GM08714 (cell line): ENCODE data around the gene PRM1.

Experiments
- H3K4me3 ChIP-seq: fragments of 200-500 bp; sonication (Bioruptor generic); 2 replicates; pipeline ENCODE4 v1.5.1; 2014; ENCODE audit warnings: mild to moderate bottlenecking, low read length, inconsistent platforms
- ZNF274 ChIP-seq: IDR thresholded peaks from 2 replicates; pipeline ENCODE4 v1.6.1; 2012; ENCODE audit warnings: mild to moderate bottlenecking, low read depth, low read length

PRM1 gene

GRCh38 chr16:11280616-11281522, at the start of gene PRM1:
TSS of gene PRM1 (minus strand) at chr16:11281330. CDS start at chr16:11281238, 92 bp downstream.
- H3K4me3 ChIP-seq: no peak within 1 kb of the TSS
- no peak for TF ChIP-seq ZNF274

- H3K4me3 ChIP-seq: no peak overlapping the region
Measured at GRCh38 chr16:11330526-11331237, 49.6 kb upstream of the PRM1 start.

GRCh38 chr16:11329891-11330290, 48.8 kb upstream of the PRM1 start:
- no peak overlapping the region for H3K4me3 ChIP-seq
- TF ChIP-seq ZNF274: no peak

More at GRCh38 chr16:11330526-11331237, 49.6 kb upstream of the PRM1 start:
- TF ChIP-seq ZNF274: no peak

DNA sequence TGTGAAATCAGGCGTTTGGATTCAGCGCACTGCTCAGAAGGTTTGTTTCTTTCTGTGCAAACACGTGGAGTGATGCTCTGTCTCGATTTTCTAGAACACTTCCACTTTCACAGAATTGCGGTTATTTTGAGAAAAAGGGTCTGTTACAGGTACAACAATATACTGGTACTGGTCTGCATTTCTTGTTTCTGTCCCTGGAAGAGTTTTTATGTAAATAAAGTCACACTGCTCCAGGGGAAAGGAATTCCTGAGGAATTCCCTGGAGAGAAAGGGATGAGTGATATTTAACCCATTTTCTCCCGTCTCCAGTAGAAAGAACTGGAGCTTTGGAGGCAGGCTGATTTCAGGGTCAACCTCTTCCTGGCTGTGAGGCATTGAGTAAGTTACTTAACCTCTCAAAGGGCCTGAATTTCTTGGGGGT, 48.0 kb upstream of the PRM1 start:
- H3K4me3 ChIP-seq: peak overlapping the region; percentile 51; the same call in 1 of the 2 replicates
- TF ChIP-seq ZNF274: no peak

GRCh38 chr16:11328172-11329070, 47.3 kb upstream of the PRM1 start:
- H3K4me3 ChIP-seq: peak overlapping the region; percentile 51; the same call in 1 of the 2 replicates
- no peak for TF ChIP-seq ZNF274

DNA sequence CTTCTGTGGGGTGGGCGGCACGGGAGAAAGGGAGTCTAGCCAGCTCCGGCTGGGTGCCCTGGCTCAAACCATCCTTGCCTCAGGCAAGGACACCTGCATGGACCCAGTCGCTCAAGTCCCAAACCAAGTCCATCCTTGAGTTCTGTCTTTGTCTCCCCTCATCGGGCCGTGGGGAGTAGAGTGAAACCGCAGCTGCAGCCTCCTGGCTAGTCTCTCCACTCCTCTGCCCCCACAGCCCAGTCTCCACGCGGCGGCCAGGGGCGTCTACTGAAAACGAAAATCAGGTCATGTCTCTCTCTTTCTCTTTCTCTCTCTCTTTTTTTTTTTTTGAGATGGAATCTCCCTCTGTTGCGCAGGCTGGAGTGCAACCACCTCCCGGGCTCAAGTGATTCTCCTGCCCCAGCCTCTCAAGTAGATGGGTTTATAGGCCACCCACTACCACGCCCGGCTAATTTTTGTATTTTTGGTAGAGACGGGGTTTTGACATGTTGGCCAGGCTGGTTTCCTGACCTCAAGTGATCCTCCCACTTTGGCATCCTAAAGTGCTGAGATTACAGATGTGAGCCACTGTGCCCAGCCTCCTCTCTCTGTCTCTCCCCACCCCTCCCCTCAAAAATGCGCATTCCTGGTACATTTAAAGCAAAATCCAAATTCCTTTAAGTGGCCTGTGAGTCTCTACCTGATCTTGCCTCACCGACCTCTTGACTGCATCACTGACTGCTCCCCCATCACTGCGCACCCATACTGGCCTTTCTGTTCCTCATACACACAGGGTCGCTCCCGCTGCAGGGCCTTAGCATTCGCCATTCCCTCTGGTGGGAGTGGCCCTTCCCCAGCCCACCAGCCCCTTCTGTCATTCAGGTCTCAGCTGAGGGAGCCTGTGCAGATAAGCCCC, 46.4 kb upstream of the PRM1 start:
- TF ChIP-seq ZNF274: no peak
- H3K4me3 ChIP-seq: peak overlapping the region; percentile 35; the same call in 1 of the 2 replicates

- no peak for TF ChIP-seq ZNF274
- peak overlapping the region; percentile 5; the same call in 1 of the 2 replicates for H3K4me3 ChIP-seq
Measured at GRCh38 chr16:11326737-11327276, 45.7 kb upstream of the PRM1 start.

DNA sequence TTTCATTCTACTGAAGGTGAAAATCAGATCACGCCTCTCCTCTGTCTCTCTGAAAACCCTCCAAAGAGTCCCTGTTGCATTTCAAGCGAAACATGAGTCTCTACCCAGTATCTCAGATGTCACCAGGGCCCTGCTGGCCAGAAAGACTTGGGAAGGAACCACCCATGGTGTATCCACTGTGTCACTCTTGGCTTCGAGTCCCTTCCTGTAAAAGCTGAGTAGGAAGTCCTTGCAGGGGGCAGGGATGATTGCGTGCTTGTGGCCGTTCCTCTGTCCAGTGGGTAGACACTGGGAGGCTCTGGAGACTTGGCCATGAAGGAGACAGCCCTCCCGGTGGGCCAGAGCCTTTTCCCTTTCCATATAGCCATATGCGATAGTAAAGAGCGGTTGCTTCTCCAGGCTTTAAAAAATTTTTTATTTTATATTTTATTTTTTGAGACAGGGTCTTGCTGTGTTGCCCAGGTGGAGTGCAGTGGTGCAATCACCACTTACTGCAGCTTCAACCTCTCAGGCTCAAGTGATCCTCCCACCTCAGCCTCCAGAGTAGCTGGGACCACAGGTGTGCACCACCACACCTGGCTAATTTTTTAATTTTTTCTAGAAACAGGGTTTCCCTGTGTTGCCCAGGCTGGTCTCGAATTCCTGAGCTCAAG, 45.1 kb upstream of the PRM1 start:
- no peak overlapping the region for H3K4me3 ChIP-seq

GRCh38 chr16:11325404-11326083, 44.4 kb upstream of the PRM1 start:
- no peak for TF ChIP-seq ZNF274
- no peak overlapping the region for H3K4me3 ChIP-seq

More for the DNA sequence above, 45.1 kb upstream of the PRM1 start:
- TF ChIP-seq ZNF274: no peak

DNA sequence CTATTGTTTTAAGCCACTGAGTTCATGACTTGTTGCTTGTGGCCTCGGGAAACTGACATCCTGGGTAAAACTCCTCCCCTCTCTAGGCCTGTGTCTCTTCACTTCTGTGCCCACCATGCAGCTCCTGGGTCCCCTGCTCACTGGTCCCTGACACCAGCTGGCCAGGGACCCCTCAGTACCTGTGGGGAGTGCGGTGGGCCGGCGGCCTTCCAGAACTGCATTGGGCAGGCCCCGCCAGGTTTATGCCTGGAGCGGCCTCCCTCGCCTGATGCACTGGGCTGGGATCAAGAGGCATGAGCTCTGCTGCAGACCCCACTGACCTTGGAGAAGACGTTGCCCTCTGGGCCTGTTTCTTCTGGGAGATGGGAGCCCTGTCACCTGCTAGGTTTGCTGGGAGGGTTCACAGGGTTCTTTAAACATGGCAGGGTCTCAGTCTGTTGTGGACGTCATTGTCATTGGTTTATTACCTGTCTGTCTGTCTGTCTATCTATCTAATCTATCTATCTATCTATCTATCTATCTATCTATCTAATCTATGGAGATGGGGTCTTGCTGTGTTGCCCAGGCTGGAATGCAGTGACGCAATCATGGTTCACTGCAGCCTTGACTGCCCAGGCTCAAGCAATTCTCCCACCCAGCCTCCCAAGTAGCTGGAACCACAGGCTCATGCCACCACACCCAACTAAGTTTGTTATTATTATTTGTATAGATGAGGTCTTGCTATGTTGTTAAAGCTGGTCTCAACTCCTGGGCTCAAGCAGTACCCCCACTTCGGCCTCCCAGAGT, 42.6 kb upstream of the PRM1 start:
- TF ChIP-seq ZNF274: no peak
- no peak overlapping the region for H3K4me3 ChIP-seq

GRCh38 chr16:11322823-11323222, 41.7 kb upstream of the PRM1 start:
- TF ChIP-seq ZNF274: no peak
- H3K4me3 ChIP-seq: no peak overlapping the region
